DMS79 treated with DMSO at 0.1 percent for 48 hours (cell line): ENCODE measurements around the gene DAGLA.

Experiments used
- DNase-seq: peaks from one replicate; lab custom pipeline; 2025; lab: John Stamatoyannopoulos, UW

DAGLA gene

GRCh38 chr11:61690706-61691379 is 10.7 kb downstream of the DAGLA start:
- peak; percentile 95 for DNase-seq

GRCh38 chr11:61691380-61692156 is 11.4 kb downstream of the DAGLA start:
- DNase-seq: peak; percentile 95

- DNase-seq: peak; percentile 66
Observed at GRCh38 chr11:61693922-61694601, 13.9 kb downstream of the DAGLA start.

- DNase-seq: no peak
Observed at GRCh38 chr11:61694602-61694939, 14.4 kb downstream of the DAGLA start.

- peak; percentile 21 for DNase-seq
Observed at GRCh38 chr11:61694946-61695706, 14.9 kb downstream of the DAGLA start.

GRCh38 chr11:61695917-61696316 is 15.7 kb downstream of the DAGLA start:
- no peak for DNase-seq

GRCh38 chr11:61696602-61697001 is 16.4 kb downstream of the DAGLA start:
- no peak for DNase-seq

- DNase-seq: no peak
Observed at GRCh38 chr11:61697078-61697502, 16.9 kb downstream of the DAGLA start.

- DNase-seq: no peak
Observed at GRCh38 chr11:61697764-61698163, 17.6 kb downstream of the DAGLA start.

- DNase-seq: no peak
Observed at GRCh38 chr11:61698173-61698948, 18.2 kb downstream of the DAGLA start.

GRCh38 chr11:61699737-61700160 is 19.6 kb downstream of the DAGLA start:
- peak; percentile 62 for DNase-seq

GRCh38 chr11:61700212-61700611 is 20.0 kb downstream of the DAGLA start:
- DNase-seq: peak; percentile 60

GRCh38 chr11:61700720-61701119 is 20.5 kb downstream of the DAGLA start:
- DNase-seq: no peak

GRCh38 chr11:61701242-61701886 is 21.2 kb downstream of the DAGLA start:
- DNase-seq: peak; percentile 42

- no peak for DNase-seq
Observed at GRCh38 chr11:61702701-61703312, 22.6 kb downstream of the DAGLA start.

- no peak for DNase-seq
Observed at GRCh38 chr11:61704838-61705237, 24.6 kb downstream of the DAGLA start.

GRCh38 chr11:61706452-61707400 is 26.5 kb downstream of the DAGLA start:
- no peak for DNase-seq

GRCh38 chr11:61707574-61707973 is 27.4 kb downstream of the DAGLA start:
- no peak for DNase-seq

- no peak for DNase-seq
Observed at GRCh38 chr11:61709110-61709509, 28.9 kb downstream of the DAGLA start.
